HG02852 (cell line): ENCODE data around the gene TMEM25.
"Not testable (repeated sequence)": the region's sequence is repeated elsewhere in the genome, so short reads cannot be mapped to it uniquely, and the experiment has no call there.

Experiments
- ATAC-seq: cut with Tn5 transposase; IDR thresholded peaks from one replicate; pipeline ENCODE4 v1.9.1; 2021; ENCODE audit warnings: mild to moderate bottlenecking, moderate library complexity; ENCODE audit not compliant: unreplicated experiment

Gene TMEM25

DNA sequence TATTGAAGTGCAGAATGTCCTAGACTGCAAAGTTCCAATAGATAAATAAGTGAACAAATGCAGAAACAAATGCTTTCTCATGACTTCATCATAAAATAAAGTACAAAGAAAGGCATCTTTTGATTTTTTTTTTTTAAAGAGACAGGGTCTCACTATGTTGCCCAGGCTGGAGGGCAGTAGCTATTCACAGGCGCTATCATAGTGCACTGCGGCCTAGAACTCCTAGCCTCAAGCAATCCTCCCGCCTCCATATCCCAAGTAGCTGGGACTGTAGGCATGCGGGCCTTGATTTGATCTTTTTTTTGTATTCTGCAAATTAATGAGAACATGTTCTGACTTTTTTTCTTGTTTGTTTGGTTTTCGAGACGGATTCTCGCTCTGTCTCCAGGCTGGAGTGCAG lies 43.6 kb downstream of the TMEM25 start:
- no peak for ATAC-seq

DNA sequence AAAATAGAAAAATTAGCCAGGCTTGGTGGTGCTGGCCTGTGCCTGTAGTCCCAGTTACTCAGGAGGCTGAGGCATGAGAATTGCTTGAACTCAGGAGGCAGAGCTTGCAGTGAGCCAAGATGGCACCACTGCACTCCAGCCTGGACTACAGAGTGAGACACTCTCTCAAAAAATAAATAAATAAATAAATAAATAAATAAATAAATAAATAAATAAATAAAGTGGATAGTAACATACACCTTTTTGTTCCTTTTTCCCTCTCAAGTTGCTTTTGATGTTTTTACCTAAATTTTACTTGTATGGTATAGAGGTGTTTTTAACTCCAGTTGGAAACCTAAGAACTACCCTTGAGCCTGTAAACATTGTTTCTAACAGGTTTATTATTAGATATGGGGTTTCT lies 47.0 kb downstream of the TMEM25 start:
- ATAC-seq, result not testable (repeated sequence)

DNA sequence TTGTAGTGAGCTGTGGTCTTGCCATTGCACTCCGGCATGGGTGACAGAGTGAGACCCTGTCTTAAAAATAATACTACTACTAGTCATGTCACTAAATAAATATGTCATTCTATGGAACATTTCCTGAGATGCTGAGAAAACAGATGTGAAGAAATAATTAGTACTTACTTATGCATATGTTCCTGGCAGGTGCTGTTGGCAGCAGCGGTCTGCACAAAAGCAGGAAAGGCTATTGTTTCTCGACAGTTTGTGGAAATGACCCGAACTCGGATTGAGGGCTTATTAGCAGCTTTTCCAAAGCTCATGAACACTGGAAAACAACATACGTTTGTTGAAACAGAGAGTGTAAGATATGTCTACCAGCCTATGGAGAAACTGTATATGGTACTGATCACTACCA lies 50.1 kb downstream of the TMEM25 start:
- ATAC-seq, result no peak
